IMR-90 (cell line): Measurements from ENCODE around the gene IGSF9B. TPM values are rescaled to one million over a fixed set of nuclear protein-coding genes. Genes with fewer than 3 reads are reported as not detected.

Experiments used
- ATAC-seq: fragments of 200-7000 bp; cut with Tn5 transposase; 2 replicates; pipeline ENCODE4 v1.9.1; 2020; ENCODE audit warnings: low read depth, mild to moderate bottlenecking, moderate library complexity
- Bru-seq: library from RNA; stranded (reverse); fragments of 400-500 nt; gene quantifications from one replicate; lab custom pipeline; 2021; lab: Mats Ljungman, UMichigan
- BruChase-seq, 2 experiments: library from RNA; stranded (reverse); fragments of 400-500 nt; gene quantifications; one replicate each; lab custom pipeline; 2021; lab: Mats Ljungman, UMichigan
- BruUV-seq: library from RNA; stranded (reverse); fragments of 400-500 nt; replicated peaks from 2 replicates; lab custom pipeline; 2021; lab: Mats Ljungman, UMichigan
- CTCF ChIA-PET: fragments of 300-600 bp; formaldehyde crosslinking; extraction: SDS; loops from one replicate; lab custom pipeline; 2021; ENCODE audit warnings: antibody characterized with exemption; lab: Yijun Ruan, JAX
- POLR2A ChIA-PET: fragments of 300-600 bp; sonication (Branson Sonifier 250); formaldehyde crosslinking; loops from one replicate; lab custom pipeline; 2022; ENCODE audit warnings: antibody characterized with exemption; ENCODE audit not compliant: unreplicated experiment; lab: Charles Lee
- DNase-seq: peaks from one replicate; pipeline ENCODE4 v3.0.0; 2013
- H2AFZ ChIP-seq: replicated peaks from 2 replicates; pipeline ENCODE3; 2013; ENCODE audit warnings: low read length, mild to moderate bottlenecking; ENCODE audit not compliant: poor library complexity
- H2AK5ac ChIP-seq: 2 replicates; pipeline ENCODE4 v1.6.1; 2013; ENCODE audit warnings: low read depth, low read length, inconsistent platforms
- H2AK9ac ChIP-seq: replicated peaks from 2 replicates; pipeline ENCODE3; 2013; ENCODE audit warnings: mild to moderate bottlenecking, low read depth, low read length, moderate library complexity; ENCODE audit not compliant: poor library complexity
- H2BK120ac ChIP-seq: 2 replicates; pipeline ENCODE4 v1.6.1; 2013; ENCODE audit warnings: low read depth, low read length, inconsistent platforms
- H2BK15ac ChIP-seq: 3 replicates; pipeline ENCODE4 v1.6.1; 2013; ENCODE audit warnings: low read depth, low read length, inconsistent platforms
- H2BK20ac ChIP-seq: 2 replicates; pipeline ENCODE4 v1.6.1; 2013; ENCODE audit warnings: low read depth, mild to moderate bottlenecking, inconsistent platforms, low read length, moderate library complexity
- H2BK5ac ChIP-seq: 2 replicates; pipeline ENCODE4 v1.6.1; 2013; ENCODE audit warnings: mild to moderate bottlenecking, low read depth, low read length, inconsistent platforms; ENCODE audit not compliant: poor library complexity, severe bottlenecking
- H3K14ac ChIP-seq: replicated peaks from 2 replicates; pipeline ENCODE4 v1.6.1; 2013; ENCODE audit warnings: low read depth, low read length, inconsistent platforms
- H3K18ac ChIP-seq: 2 replicates; pipeline ENCODE4 v1.6.1; 2013; ENCODE audit warnings: low read depth, low read length, control low read depth
- H3K23ac ChIP-seq: 2 replicates; pipeline ENCODE4 v1.6.1; 2013; ENCODE audit warnings: low read depth, low read length, inconsistent platforms
- H3K27ac ChIP-seq: 2 replicates; pipeline ENCODE4 v1.5.1; 2013; ENCODE audit warnings: mild to moderate bottlenecking, control low read depth, low read length; ENCODE audit not compliant: insufficient read depth
- H3K27me3 ChIP-seq: 2 replicates; pipeline ENCODE4 v1.6.1; 2013; ENCODE audit warnings: low read length; ENCODE audit not compliant: control insufficient read depth, insufficient read depth
- H3K36me3 ChIP-seq: 2 replicates; pipeline ENCODE4 v1.6.1; 2013; ENCODE audit warnings: low read length, mixed read lengths; ENCODE audit not compliant: control insufficient read depth, insufficient read depth
- H3K4ac ChIP-seq: 2 replicates; pipeline ENCODE4 v1.6.1; 2013; ENCODE audit warnings: low read depth, low read length, inconsistent platforms
- H3K4me1 ChIP-seq: 2 replicates; pipeline ENCODE4 v1.6.1; 2013; ENCODE audit warnings: low read length, mixed read lengths; ENCODE audit not compliant: control insufficient read depth, insufficient read depth
- H3K4me2 ChIP-seq: 2 replicates; pipeline ENCODE4 v1.6.1; 2013; ENCODE audit warnings: low read depth, mild to moderate bottlenecking, control low read depth, low read length, moderate library complexity
- H3K4me3 ChIP-seq: 2 replicates; pipeline ENCODE4 v1.5.1; 2013; ENCODE audit warnings: low read depth, mild to moderate bottlenecking, control low read depth, low read length, moderate library complexity; ENCODE audit not compliant: insufficient read depth
- H3K56ac ChIP-seq: 2 replicates; pipeline ENCODE4 v1.6.1; 2013; ENCODE audit warnings: low read length, inconsistent platforms; ENCODE audit not compliant: insufficient read depth; ENCODE audit errors: extremely low read depth
- H3K79me1 ChIP-seq, 2 experiments: 2 replicates each; pipeline ENCODE4 v1.6.1; 2013; ENCODE audit warnings: low read length in 2 of 2, inconsistent platforms in 1 of 2, low read depth in 1 of 2
- H3K9ac ChIP-seq: 2 replicates; pipeline ENCODE4 v1.6.1; 2013; ENCODE audit warnings: low read depth, low read length, control low read depth
- H3K9me1 ChIP-seq: 2 replicates; pipeline ENCODE4 v1.6.1; 2013; ENCODE audit warnings: low read length, inconsistent platforms; ENCODE audit not compliant: insufficient read depth
- H3K9me3 ChIP-seq: 2 replicates; pipeline ENCODE4 v1.6.1; 2013; ENCODE audit warnings: low read length; ENCODE audit not compliant: control insufficient read depth, insufficient read depth
- H4K20me1 ChIP-seq: 2 replicates; pipeline ENCODE4 v1.6.1; 2013; ENCODE audit warnings: low read length, inconsistent platforms; ENCODE audit not compliant: insufficient read depth
- H4K5ac ChIP-seq: 2 replicates; pipeline ENCODE4 v1.6.1; 2013; ENCODE audit warnings: mild to moderate bottlenecking, low read depth, low read length, control low read depth
- H4K8ac ChIP-seq, 2 experiments: 2 replicates each; pipeline ENCODE4 v1.6.1; 2013; ENCODE audit warnings: low read depth in 2 of 2, low read length in 2 of 2, control low read depth in 1 of 2, inconsistent platforms in 1 of 2
- H4K91ac ChIP-seq: 2 replicates; pipeline ENCODE4 v1.6.1; 2013; ENCODE audit warnings: low read depth, low read length, inconsistent platforms; ENCODE audit not compliant: insufficient read depth
- BHLHE40 ChIP-seq: fragments of 150-350 bp; IDR thresholded peaks from 2 replicates; pipeline ENCODE4 v1.6.1; 2016; ENCODE audit warnings: mild to moderate bottlenecking, low read depth, low read length
- MAZ ChIP-seq: IDR thresholded peaks from 2 replicates; pipeline ENCODE4 v1.6.1; 2012; ENCODE audit warnings: low read depth, mild to moderate bottlenecking, low read length, improper control_type of control experiment, moderate library complexity, borderline replicate concordance
- RAD21 ChIP-seq: IDR thresholded peaks from 2 replicates; pipeline ENCODE4 v1.6.1; 2012; ENCODE audit warnings: low read length, improper control_type of control experiment
- WGBS, 2 experiments: methylation state at CpG; one replicate each; pipeline versions ENCODE4 v1.1.5 to v1.1.7; 2013; ENCODE audit warnings: missing lambda C conversion rate in 2 of 2; ENCODE audit not compliant: insufficient read length in 1 of 2; ENCODE audit errors: extremely low coverage in 2 of 2; 5-methylcytosine and 5-hydroxymethylcytosine counted together
- dilution Hi-C: fragments of 300-500 bp; cut with HindIII; formaldehyde crosslinking; loops from one replicate; pipeline ENCODE4 v1.14.3; 2018; ENCODE audit warnings: low sequenced_read_pairs; ENCODE audit not compliant: unreplicated experiment
- in situ Hi-C: fragments of 300-500 bp; cut with MboI; formaldehyde crosslinking; loops from 3 replicates; pipeline ENCODE4 v1.14.3; 2019; ENCODE audit warnings: low sequenced_read_pairs, inconsistent platforms, mixed read lengths
- intact Hi-C: fragments of 100-400 bp; cut with micrococcal nuclease; formaldehyde crosslinking; loops from 2 replicates; pipeline ENCODE4 v1.10.0; 2022
- long read RNA-seq: library from polyadenylated mRNA; unstranded; transcript quantifications from one replicate; pipeline ENCODE4 v2.0.0, GENCODE V29; 2021; ENCODE audit not compliant: unreplicated experiment
- polyA plus RNA-seq, 3 experiments: library from polyadenylated mRNA; depleted of rRNA; stranded (reverse); fragments of >200 nt; gene quantifications; 2 replicates each; pipeline ENCODE4 v1.2.3, GENCODE V29; 2012; ENCODE audit warnings: low replicate concordance in 1 of 3
- total RNA-seq: library from RNA; depleted of rRNA; stranded (reverse); fragments of >200 nt; gene quantifications from 2 replicates; pipeline ENCODE4 v1.2.3, GENCODE V29; 2012; rRNA removed

The IGSF9B gene
- total RNA-seq (under 0.01 TPM in 1 of 2 replicates, not detected in the other), polyA plus RNA-seq (2012; rRNA removed) (0.10 and 0.13 TPM in 2 replicates), Bru-seq, nascent RNA (percentile 7 among the genes with signal in this experiment), BruChase-seq, experiment 1, labeled RNA remaining after a 6-hour chase (percentile 8 among the genes with signal in this experiment), BruChase-seq, experiment 2, labeled RNA remaining after a 2-hour chase (percentile 2 among the genes with signal in this experiment)
- polyA plus RNA-seq (2012; cell fraction: cytosol; rRNA removed): 0.07 TPM in 1 of 2 replicates, not detected in the other
- polyA plus RNA-seq (2012; cell fraction: nucleus; rRNA removed; ENCODE audit: low replicate concordance): 0.47 and 0.55 TPM in 2 replicates
- long read RNA-seq: 0 reads

DNA sequence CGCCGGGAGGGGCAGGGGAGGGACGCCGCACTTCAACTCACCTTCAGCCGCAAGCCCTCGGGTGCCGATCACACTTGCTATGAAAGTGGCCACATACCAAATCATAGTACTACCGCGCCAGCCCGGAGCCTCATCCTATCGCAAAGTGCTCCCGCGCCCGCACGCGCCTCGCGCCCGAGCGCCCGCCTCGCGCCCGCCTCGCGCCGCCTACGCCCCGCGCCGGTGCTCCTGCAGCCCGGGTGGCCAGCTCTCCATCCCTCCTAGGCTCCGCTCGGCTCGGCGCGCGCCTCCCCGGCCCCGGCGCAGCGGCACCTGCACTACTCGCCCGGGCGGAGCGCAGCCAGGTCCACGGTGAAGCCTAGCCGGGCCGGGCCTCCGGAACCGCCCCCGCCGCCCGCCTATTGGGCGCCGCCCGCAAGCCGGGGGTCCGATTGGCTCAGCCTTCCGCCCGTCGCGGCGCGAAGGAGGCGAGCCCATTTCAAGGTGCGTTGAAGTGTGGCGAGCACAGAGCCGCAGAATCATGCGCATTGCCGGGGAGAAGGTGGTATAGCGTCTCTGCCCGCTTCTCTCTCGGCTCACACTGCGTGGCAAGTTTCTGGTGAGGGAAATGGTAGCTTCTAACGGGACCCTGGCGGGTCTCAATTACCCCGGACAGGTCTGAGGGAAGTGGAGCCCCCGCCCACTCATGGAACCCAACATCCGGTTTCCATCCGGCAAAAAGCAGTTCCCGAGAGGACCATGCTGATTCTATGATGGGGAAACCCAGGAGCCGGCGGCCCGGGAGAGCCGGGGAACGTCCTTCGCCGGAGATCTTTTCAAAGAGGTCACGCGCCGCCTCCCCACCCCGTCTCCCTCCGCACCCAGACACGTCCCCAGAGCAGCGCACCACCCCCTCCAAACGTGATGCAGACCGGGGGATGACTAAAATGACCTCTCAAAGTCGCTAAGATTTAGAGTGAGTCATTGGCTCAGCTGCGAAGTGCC lies at the start of gene IGSF9B:
TSS of gene IGSF9B (minus strand) at position 319 of the 984 bp plus-strand sequence. CDS start at position 105, 214 bp downstream.
- 1% methylated on average over 26 of the region's 100 CpGs; no CpG with 5 or more reads in 1 of the 2 experiments for WGBS, 2 experiments
- dilution Hi-C loops: no loop called here
- TF ChIP-seq BHLHE40 (peak; percentile 58; the same call in 1 of the 2 replicates), RAD21 (no peak), MAZ (no peak)
- Histone ChIP-seq H3K36me3 (no peaks in the 10 kb centered on the region), H3K18ac (no peak within 1 kb of the TSS), H3K9me3 (no peaks in the 10 kb centered on the region), H2AFZ (peak within 1 kb of the TSS; percentile 86), H4K5ac (no peak within 1 kb of the TSS), H3K9me1 (no peaks in the 10 kb centered on the region), H2AK9ac (peak within 1 kb of the TSS; percentile 24), H3K56ac (no peak within 1 kb of the TSS), H3K4me2 (peak within 1 kb of the TSS; percentile 92), H3K9ac (no peak within 1 kb of the TSS), H4K91ac (no peak within 1 kb of the TSS), H2BK5ac (no peak within 1 kb of the TSS), H3K4ac (no peak within 1 kb of the TSS), H2BK20ac (no peak within 1 kb of the TSS), H2AK5ac (no peak within 1 kb of the TSS), H3K4me1 (no peaks in the 10 kb centered on the region), H3K27me3 (peaks cover 47% of the 10 kb centered on the region), H3K79me1 (no peaks in the 10 kb centered on the region), H2BK15ac (no peak within 1 kb of the TSS), H4K20me1 (no peaks in the 10 kb centered on the region), H2BK120ac (no peak within 1 kb of the TSS), H3K27ac (no peak within 1 kb of the TSS), H3K23ac (no peak within 1 kb of the TSS), H3K4me3 (peak within 1 kb of the TSS; percentile 53), H3K14ac (no peak within 1 kb of the TSS), H4K8ac (no peak within 1 kb of the TSS)
- DNase-seq: peak; percentile 45
- POLR2A ChIA-PET: no interaction called here
- peak; percentile 98 for ATAC-seq
- CTCF ChIA-PET: no interaction called here
- in situ Hi-C loops: no loop called here
- intact Hi-C loops: no loop called here
- no TSS peak for BruUV-seq
